ENCODE measurements around the gene HECTD3.
"Not testable (repeated sequence)": the region's sequence is repeated elsewhere in the genome, so short reads cannot be mapped to it uniquely, and the experiment has no call there.

Gene HECTD3

GRCh38 chr1:44988531-44989156 lies 22.5 kb downstream of the HECTD3 start:
- no peak for TF ChIP-seq CTCF (IDR thresholded peaks at IDR 0.05; ENCODE audit: low read depth, low read length)
- peaks cover 6% of the 10 kb centered on the region for H3K9me3 ChIP-seq (ENCODE audit: severe bottlenecking)
- DNase-seq = no peak
- no peak overlapping the region for H3K4me3 ChIP-seq (ENCODE audit: low read depth, low read length)
- H3K27ac ChIP-seq = no peak overlapping the region
- 0 out of 2 replicates have a peak, but pooled peaks cover 3% of the 10 kb centered on the region for H3K36me3 ChIP-seq
- no peaks in the 10 kb centered on the region for H3K27me3 ChIP-seq (ENCODE audit: insufficient read depth, low read depth, severe bottlenecking)

GRCh38 chr1:44985747-44986359 lies 25.3 kb downstream of the HECTD3 start:
- TF ChIP-seq CTCF (IDR thresholded peaks at IDR 0.05; ENCODE audit: low read depth, low read length) = no peak
- peaks cover 5% of the 10 kb centered on the region for H3K36me3 ChIP-seq
- H3K27me3 ChIP-seq (ENCODE audit: insufficient read depth, low read depth, severe bottlenecking) = no peaks in the 10 kb centered on the region
- H3K27ac ChIP-seq = peak overlapping the region; percentile 81
- peaks cover 6% of the 10 kb centered on the region for H3K9me3 ChIP-seq (ENCODE audit: severe bottlenecking)
- DNase-seq = no peak
- peak overlapping the region; percentile 68 for H3K4me3 ChIP-seq (ENCODE audit: low read depth, low read length)

GRCh38 chr1:44977372-44977771 lies 33.8 kb downstream of the HECTD3 start:
- not testable (repeated sequence) for H3K4me3 ChIP-seq (ENCODE audit: low read depth, low read length); DNase-seq; H3K27me3 ChIP-seq (ENCODE audit: insufficient read depth, low read depth, severe bottlenecking); H3K9me3 ChIP-seq (ENCODE audit: severe bottlenecking); H3K27ac ChIP-seq
- peaks cover 45% of the 10 kb centered on the region for H3K36me3 ChIP-seq

GRCh38 chr1:44976252-44976651 lies 34.9 kb downstream of the HECTD3 start:
- Histone ChIP-seq H3K27me3 (ENCODE audit: insufficient read depth, low read depth, severe bottlenecking) (no peaks in the 10 kb centered on the region), H3K36me3 (peaks cover 45% of the 10 kb centered on the region), H3K4me3 (ENCODE audit: low read depth, low read length) (no peak overlapping the region), H3K27ac (no peak overlapping the region), H3K9me3 (ENCODE audit: severe bottlenecking) (no peaks in the 10 kb centered on the region)
- no peak for TF ChIP-seq CTCF (IDR thresholded peaks at IDR 0.05; ENCODE audit: low read depth, low read length)
- DNase-seq = no peak

- no peak overlapping the region for H3K4me3 ChIP-seq (ENCODE audit: low read depth, low read length)
- H3K36me3 ChIP-seq = peaks cover 33% of the 10 kb centered on the region
- no peaks in the 10 kb centered on the region for H3K27me3 ChIP-seq (ENCODE audit: insufficient read depth, low read depth, severe bottlenecking)
- no peak overlapping the region for H3K27ac ChIP-seq
- TF ChIP-seq CTCF (IDR thresholded peaks at IDR 0.05; ENCODE audit: low read depth, low read length) = no peak
- no peak for DNase-seq
- no peaks in the 10 kb centered on the region for H3K9me3 ChIP-seq (ENCODE audit: severe bottlenecking)
These were observed 37.5 kb downstream of the HECTD3 start for GRCh38 chr1:44973645-44974044.

- TF ChIP-seq CTCF (IDR thresholded peaks at IDR 0.05; ENCODE audit: low read depth, low read length) = no peak
- no peak for DNase-seq
- Histone ChIP-seq H3K36me3 (peaks cover 6% of the 10 kb centered on the region; the same call in 1 of the 2 replicates), H3K27ac (no peak overlapping the region), H3K27me3 (ENCODE audit: insufficient read depth, low read depth, severe bottlenecking) (no peaks in the 10 kb centered on the region), H3K4me3 (ENCODE audit: low read depth, low read length) (no peak overlapping the region), H3K9me3 (ENCODE audit: severe bottlenecking) (no peaks in the 10 kb centered on the region)
These were observed 40.8 kb downstream of the HECTD3 start for GRCh38 chr1:44970317-44970716.
